ENCODE results near the gene TOP3A.
A peak's percentile ranks its signal among the peaks of the same experiment; 100 is the strongest.

TOP3A gene

GRCh38 chr17:18253947-18254821 is 60.6 kb downstream of the TOP3A start:
- no peak for DNase-seq

- DNase-seq, result no peak
Observed at GRCh38 chr17:18253187-18253884, 61.5 kb downstream of the TOP3A start.

- DNase-seq, result no peak
Observed at GRCh38 chr17:18252160-18252559, 62.6 kb downstream of the TOP3A start.

- DNase-seq, result no peak
Observed at GRCh38 chr17:18251204-18251603, 63.6 kb downstream of the TOP3A start.

GRCh38 chr17:18250708-18251107 is 64.1 kb downstream of the TOP3A start:
- no peak for DNase-seq

GRCh38 chr17:18250259-18250658 is 64.5 kb downstream of the TOP3A start:
- no peak for DNase-seq

- no peak for DNase-seq
Observed at GRCh38 chr17:18248811-18249210, 66.0 kb downstream of the TOP3A start.

- DNase-seq, result peak; percentile 48
Observed at GRCh38 chr17:18248300-18248731, 66.5 kb downstream of the TOP3A start.

GRCh38 chr17:18247613-18248001 is 67.2 kb downstream of the TOP3A start:
- no peak for DNase-seq

- peak; percentile 3 for DNase-seq
Observed at GRCh38 chr17:18246880-18247612, 67.7 kb downstream of the TOP3A start.

- DNase-seq, result no peak
Observed at GRCh38 chr17:18246109-18246725, 68.6 kb downstream of the TOP3A start.

GRCh38 chr17:18245038-18245776 is 69.6 kb downstream of the TOP3A start:
- DNase-seq, result no peak

- DNase-seq, result no peak
Observed at GRCh38 chr17:18241229-18241871, 73.4 kb downstream of the TOP3A start.

GRCh38 chr17:18240449-18240848 is 74.3 kb downstream of the TOP3A start:
- no peak for DNase-seq

GRCh38 chr17:18238299-18238698 is 76.5 kb downstream of the TOP3A start:
- DNase-seq, result no peak

GRCh38 chr17:18237461-18237860 is 77.3 kb downstream of the TOP3A start:
- DNase-seq, result no peak

- DNase-seq, result no peak
Observed at GRCh38 chr17:18236494-18236893, 78.3 kb downstream of the TOP3A start.

GRCh38 chr17:18235743-18236256 is 79.0 kb downstream of the TOP3A start:
- DNase-seq, result no peak

GRCh38 chr17:18234853-18235380 is 79.9 kb downstream of the TOP3A start:
- DNase-seq, result no peak

- DNase-seq, result no peak
Observed at GRCh38 chr17:18233803-18234518, 80.8 kb downstream of the TOP3A start.

GRCh38 chr17:18231164-18231563 is 83.6 kb downstream of the TOP3A start:
- DNase-seq, result no peak

Data from NCI-H1092 (cell line).